ENCODE measurements around the gene DLGAP3. TPM values are rescaled to one million over a fixed set of nuclear protein-coding genes. Genes with fewer than 3 reads are reported as not detected.

DLGAP3 gene
- total RNA-seq, 4 donors from 2014 or later, result 0.53 to 0.83 TPM; not detected in 2

GRCh38 chr1:34910425-34910824, 19.0 kb downstream of the DLGAP3 start:
- TF ChIP-seq CTCF (IDR thresholded peaks at IDR 0.05), result no peak
- TF ChIP-seq POLR2A (IDR thresholded peaks at IDR 0.05), result no peak
- no peaks in the 10 kb centered on the region for H3K4me1 ChIP-seq
- H3K36me3 ChIP-seq, result no peaks in the 10 kb centered on the region
- DNase-seq, result no peak
- no peak overlapping the region for H3K27ac ChIP-seq
- no peaks in the 10 kb centered on the region for H3K27me3 ChIP-seq
- no peak overlapping the region for H3K4me3 ChIP-seq
- H3K9me3 ChIP-seq, result no peaks in the 10 kb centered on the region

- H3K27ac ChIP-seq, result no peak overlapping the region
- H3K4me1 ChIP-seq, result no peaks in the 10 kb centered on the region
- no peak for DNase-seq
- no peaks in the 10 kb centered on the region for H3K27me3 ChIP-seq
- H3K4me3 ChIP-seq, result no peak overlapping the region
- no peaks in the 10 kb centered on the region for H3K9me3 ChIP-seq
- TF ChIP-seq POLR2A (IDR thresholded peaks at IDR 0.05) (no peak), CTCF (IDR thresholded peaks at IDR 0.05) (no peak)
- H3K36me3 ChIP-seq, result no peaks in the 10 kb centered on the region
These were observed 21.1 kb downstream of the DLGAP3 start for GRCh38 chr1:34908369-34908768.

- Histone ChIP-seq H3K27ac (no peak overlapping the region), H3K4me3 (no peak overlapping the region), H3K27me3 (no peaks in the 10 kb centered on the region), H3K4me1 (no peaks in the 10 kb centered on the region), H3K36me3 (no peaks in the 10 kb centered on the region), H3K9me3 (no peaks in the 10 kb centered on the region)
- TF ChIP-seq CTCF (IDR thresholded peaks at IDR 0.05) (no peak), POLR2A (IDR thresholded peaks at IDR 0.05) (no peak)
- no peak for DNase-seq
These were observed 21.9 kb downstream of the DLGAP3 start for GRCh38 chr1:34907487-34908090.

- H3K36me3 ChIP-seq, result no peaks in the 10 kb centered on the region
- TF ChIP-seq CTCF (IDR thresholded peaks at IDR 0.05) (no peak), POLR2A (IDR thresholded peaks at IDR 0.05) (no peak)
- H3K4me3 ChIP-seq, result no peak overlapping the region
- no peaks in the 10 kb centered on the region for H3K27me3 ChIP-seq
- DNase-seq, result no peak
- H3K9me3 ChIP-seq, result no peaks in the 10 kb centered on the region
- no peaks in the 10 kb centered on the region for H3K4me1 ChIP-seq
- no peak overlapping the region for H3K27ac ChIP-seq
These were observed 22.7 kb downstream of the DLGAP3 start for GRCh38 chr1:34906756-34907155.

- Histone ChIP-seq H3K9me3 (no peaks in the 10 kb centered on the region), H3K36me3 (no peaks in the 10 kb centered on the region), H3K4me1 (no peaks in the 10 kb centered on the region), H3K27me3 (no peaks in the 10 kb centered on the region), H3K27ac (no peak overlapping the region), H3K4me3 (no peak overlapping the region)
- no peak for TF ChIP-seq CTCF (IDR thresholded peaks at IDR 0.05)
- no peak for TF ChIP-seq POLR2A (IDR thresholded peaks at IDR 0.05)
- DNase-seq, result no peak
These were observed 23.2 kb downstream of the DLGAP3 start for GRCh38 chr1:34906222-34906621.

GRCh38 chr1:34905098-34905459, 24.4 kb downstream of the DLGAP3 start:
- no peak overlapping the region for H3K27ac ChIP-seq
- no peak for TF ChIP-seq POLR2A (IDR thresholded peaks at IDR 0.05)
- TF ChIP-seq CTCF (IDR thresholded peaks at IDR 0.05), result no peak
- no peaks in the 10 kb centered on the region for H3K4me1 ChIP-seq
- no peak overlapping the region for H3K4me3 ChIP-seq
- H3K27me3 ChIP-seq, result no peaks in the 10 kb centered on the region
- H3K9me3 ChIP-seq, result no peaks in the 10 kb centered on the region
- H3K36me3 ChIP-seq, result no peaks in the 10 kb centered on the region
- no peak for DNase-seq
